GM23338 (cell line): ENCODE measurements around the gene EYA2. TPM values are rescaled to one million over a fixed set of nuclear protein-coding genes. Genes with fewer than 3 reads are reported as not detected.

Source experiments
- ATAC-seq: fragments of 200-7000 bp; cut with Tn5 transposase; 3 replicates; pipeline ENCODE4 v1.9.1; 2020
- DNase-seq: peaks from one replicate; pipeline ENCODE4 v3.0.0-alpha.2; 2015; ENCODE audit warnings: low spot score
- H2AFZ ChIP-seq: fragments of 200-600 bp; sonication (generic); 2 replicates; pipeline ENCODE4 v1.8.0; 2016; ENCODE audit warnings: antibody characterized with exemption, mild to moderate bottlenecking, moderate library complexity
- H3F3A ChIP-seq: fragments of 200-600 bp; sonication (generic); replicated peaks from 2 replicates; pipeline ENCODE4 v1.8.0; 2017; ENCODE audit warnings: antibody characterized with exemption, mixed run types, low read depth
- H3K27ac ChIP-seq: fragments of 200-600 bp; sonication (generic); 2 replicates; pipeline ENCODE4 v1.6.1; 2016; ENCODE audit warnings: low read depth
- H3K27me3 ChIP-seq: fragments of 200-600 bp; sonication (generic); 2 replicates; pipeline ENCODE4 v1.8.0; 2016; ENCODE audit warnings: mild to moderate bottlenecking, mixed run types, moderate library complexity; ENCODE audit not compliant: insufficient read depth
- H3K36me3 ChIP-seq: fragments of 200-600 bp; sonication (generic); 2 replicates; pipeline ENCODE4 v1.8.0; 2016; ENCODE audit warnings: mild to moderate bottlenecking; ENCODE audit not compliant: insufficient read depth
- H3K4me1 ChIP-seq: fragments of 200-600 bp; sonication (generic); 2 replicates; pipeline ENCODE4 v1.8.0; 2016; ENCODE audit warnings: mild to moderate bottlenecking, moderate library complexity; ENCODE audit not compliant: insufficient read depth
- H3K4me2 ChIP-seq: fragments of 200-600 bp; sonication (generic); 2 replicates; pipeline ENCODE4 v1.7.1; 2017; ENCODE audit warnings: mixed run types
- H3K4me3 ChIP-seq: fragments of 200-600 bp; sonication (generic); 2 replicates; pipeline ENCODE4 v1.6.1; 2016; ENCODE audit warnings: mixed run types
- H3K79me2 ChIP-seq: fragments of 200-600 bp; sonication (generic); replicated peaks from 2 replicates; pipeline ENCODE4 v1.8.0; 2017; ENCODE audit warnings: mild to moderate bottlenecking; ENCODE audit not compliant: insufficient read depth
- H3K9me2 ChIP-seq: fragments of 200-600 bp; sonication (generic); 2 replicates; pipeline ENCODE4 v1.8.0; 2017; ENCODE audit not compliant: insufficient read depth
- H4K20me1 ChIP-seq: fragments of 200-600 bp; sonication (generic); replicated peaks from 2 replicates; pipeline ENCODE4 v1.8.0; 2017; ENCODE audit warnings: mild to moderate bottlenecking; ENCODE audit not compliant: insufficient read depth
- H3K27ac Mint-ChIP-seq: 2 replicates; pipeline ENCODE4 v1.8.0; 2020; ENCODE audit warnings: inconsistent platforms, mild to moderate bottlenecking, moderate library complexity, mixed read lengths
- H3K27me3 Mint-ChIP-seq: 3 replicates; pipeline ENCODE4 v1.8.0; 2022; ENCODE audit warnings: low read depth, mild to moderate bottlenecking, moderate library complexity, mixed read lengths, inconsistent platforms; ENCODE audit not compliant: insufficient read depth, poor library complexity
- H3K36me3 Mint-ChIP-seq: 3 replicates; pipeline ENCODE4 v1.8.0; 2021; ENCODE audit warnings: low read depth, mild to moderate bottlenecking, inconsistent platforms, moderate library complexity, mixed read lengths
- H3K4me1 Mint-ChIP-seq: 3 replicates; pipeline ENCODE4 v1.8.0; 2020; ENCODE audit warnings: mild to moderate bottlenecking, inconsistent platforms, mixed read lengths
- H3K4me3 Mint-ChIP-seq: 3 replicates; pipeline ENCODE4 v1.8.0; 2021; ENCODE audit warnings: moderate library complexity, mild to moderate bottlenecking, inconsistent platforms, mixed read lengths
- H3K9me3 Mint-ChIP-seq: 3 replicates; pipeline ENCODE4 v1.8.0; 2020; ENCODE audit warnings: moderate library complexity, mild to moderate bottlenecking, inconsistent platforms, mixed read lengths
- CREB1 ChIP-seq: fragments of 250-450 bp; sonication (Bioruptor Pico); IDR thresholded peaks from 2 replicates; pipeline ENCODE4 v1.5.0; 2020; ENCODE audit warnings: low read depth, mild to moderate bottlenecking, moderate library complexity
- CTCF ChIP-seq, 2 experiments: fragments of 200-600 bp in 1 of 2; sonication (generic) in 1 of 2; conservative IDR thresholded peaks; 2 replicates each; pipeline versions ENCODE4 v1.5.1 to v1.6.1; 2016 to 2017; ENCODE audit warnings: antibody characterized with exemption in 2 of 2, low read depth in 2 of 2, mild to moderate bottlenecking in 2 of 2, moderate library complexity in 1 of 2
- ETS1 ChIP-seq: IDR thresholded peaks from 2 replicates; pipeline ENCODE4 v1.6.1; 2016; ENCODE audit warnings: antibody characterized with exemption
- EZH2 ChIP-seq: fragments of 200-600 bp; sonication (generic); IDR thresholded peaks from one replicate; pipeline ENCODE4 v1.8.0; 2017; ENCODE audit warnings: antibody characterized with exemption, mild to moderate bottlenecking, low read depth; ENCODE audit not compliant: unreplicated experiment
- EZH2phosphoT487 ChIP-seq: fragments of 200-600 bp; sonication (generic); IDR thresholded peaks from one replicate; pipeline ENCODE4 v1.8.1; 2018; ENCODE audit warnings: antibody characterized with exemption; ENCODE audit not compliant: unreplicated experiment
- JUNB ChIP-seq: IDR thresholded peaks from one replicate; pipeline ENCODE4 v1.6.1; 2016; ENCODE audit warnings: antibody characterized with exemption; ENCODE audit not compliant: unreplicated experiment
- NANOG ChIP-seq: IDR thresholded peaks from 2 replicates; pipeline ENCODE4 v1.6.1; 2016; ENCODE audit warnings: antibody characterized with exemption, borderline replicate concordance
- POLR2AphosphoS5 ChIP-seq: IDR thresholded peaks from 2 replicates; pipeline ENCODE4 v1.6.1; 2016; ENCODE audit warnings: antibody characterized with exemption, low read depth
- REST ChIP-seq: IDR thresholded peaks from one replicate; pipeline ENCODE4 v1.6.1; 2018; ENCODE audit warnings: antibody characterized with exemption; ENCODE audit not compliant: unreplicated experiment
- STAT1 ChIP-seq: IDR thresholded peaks from one replicate; pipeline ENCODE4 v1.6.1; 2016; ENCODE audit warnings: antibody characterized with exemption; ENCODE audit not compliant: unreplicated experiment
- ZNF114 ChIP-seq: fragments of 250-450 bp; sonication (Bioruptor Pico); IDR thresholded peaks from 2 replicates; pipeline ENCODE4 v1.5.0; 2020; ENCODE audit warnings: mild to moderate bottlenecking, moderate library complexity
- ZNF331 ChIP-seq: fragments of 250-450 bp; sonication (Bioruptor Pico); IDR thresholded peaks from 2 replicates; pipeline ENCODE4 v1.5.0; 2020; ENCODE audit warnings: low read depth, mild to moderate bottlenecking, moderate library complexity
- ZNF462 ChIP-seq: fragments of 250-450 bp; sonication (Bioruptor Pico); IDR thresholded peaks from 2 replicates; pipeline ENCODE4 v1.5.0; 2020; ENCODE audit warnings: mild to moderate bottlenecking, moderate library complexity
- polyA plus RNA-seq: library from polyadenylated mRNA; unstranded; fragments of >200 nt; fragmentation: Nextera tagmentation; extraction: Ambion mirVana; gene quantifications from 2 replicates; pipeline ENCODE4 v1.2.1, GENCODE V29; 2016
- total RNA-seq: library from RNA; depleted of rRNA; stranded (reverse); fragments of >200 nt; shearing (Covaris generic); gene quantifications from 2 replicates; pipeline ENCODE4 v1.2.3, GENCODE V29; 2014

Gene EYA2
- total and polyA plus RNA-seq, 2 experiments from 2014 or later: 0.50 to 0.56 TPM

GRCh38 chr20:47099825-47100441, 205.3 kb downstream of the EYA2 start:
- H3K4me3 ChIP-seq: no peak overlapping the region
- Mint-ChIP-seq H3K4me3 (no peak overlapping the region), H3K27ac (no peak overlapping the region), H3K9me3 (peaks cover 8% of the 10 kb centered on the region; the same call in 1 of the 3 replicates), H3K36me3 (no peaks in the 10 kb centered on the region), H3K27me3 (no peaks in the 10 kb centered on the region), H3K4me1 (no peaks in the 10 kb centered on the region)
- ATAC-seq (no peak), DNase-seq (no peak)
- H3K4me1 ChIP-seq: no peaks in the 10 kb centered on the region
- H3K9me2 ChIP-seq: no peaks in the 10 kb centered on the region
- H3K79me2 ChIP-seq: no peaks in the 10 kb centered on the region
- TF ChIP-seq STAT1 (no peak), REST (no peak), NANOG (no peak), ZNF331 (no peak), EZH2phosphoT487 (no peak), ETS1 (no peak), EZH2 (no peak), ZNF462 (no peak), CREB1 (no peak), ZNF114 (CRISPR knock-in tag) (no peak), JUNB (no peak), POLR2AphosphoS5 (no peak), CTCF (conservative IDR thresholded peaks at IDR 0.05; ENCODE audit: low read depth in 2 of 2) (no peak)
- no peaks in the 10 kb centered on the region for H3F3A ChIP-seq
- H3K36me3 ChIP-seq: no peaks in the 10 kb centered on the region
- no peak overlapping the region for H3K4me2 ChIP-seq
- H3K27me3 ChIP-seq: no peaks in the 10 kb centered on the region
- no peaks in the 10 kb centered on the region for H4K20me1 ChIP-seq
- H3K27ac ChIP-seq: no peak overlapping the region
- no peak overlapping the region for H2AFZ ChIP-seq
